Fibroblast of skin of abdomen (primary cell): ENCODE measurements around the gene SLC1A2.

Experiments
- DNase-seq: peaks from one replicate; pipeline ENCODE4 v3.0.0-alpha.2; 2013

SLC1A2 gene

GRCh38 chr11:35216962-35217678 lies 202.2 kb downstream of the SLC1A2 start:
- DNase-seq = no peak

- peak; percentile 36 for DNase-seq
These were observed 203.4 kb downstream of the SLC1A2 start for GRCh38 chr11:35215945-35216344.

- DNase-seq = peak; percentile 99
These were observed 204.6 kb downstream of the SLC1A2 start for GRCh38 chr11:35214792-35215193.

GRCh38 chr11:35214226-35214770 lies 205.1 kb downstream of the SLC1A2 start:
- no peak for DNase-seq

- no peak for DNase-seq
These were observed 207.4 kb downstream of the SLC1A2 start for GRCh38 chr11:35211952-35212351.

- no peak for DNase-seq
These were observed 208.3 kb downstream of the SLC1A2 start for GRCh38 chr11:35210876-35211546.

GRCh38 chr11:35208795-35209194 lies 210.6 kb downstream of the SLC1A2 start:
- DNase-seq = no peak

GRCh38 chr11:35207471-35208403 lies 211.6 kb downstream of the SLC1A2 start:
- no peak for DNase-seq

GRCh38 chr11:35206616-35207015 lies 212.7 kb downstream of the SLC1A2 start:
- no peak for DNase-seq

- DNase-seq = no peak
These were observed 214.7 kb downstream of the SLC1A2 start for GRCh38 chr11:35204614-35205013.
